Tibial nerve (tissue), 4 donors: ENCODE measurements around the gene NCR2.

ENCODE experiments used
- CTCF ChIP-seq, 5 experiments: fragments of 200-600 bp in 3 of 5; fragments of 450-650 bp in 2 of 5; sonication (generic) in 3 of 5; IDR thresholded peaks; one replicate each; pipeline ENCODE4 v1.5.1; 2016 to 2019; ENCODE audit warnings: antibody characterized with exemption in 5 of 5, mild to moderate bottlenecking in 3 of 5, moderate library complexity in 2 of 5
- EP300 ChIP-seq, 2 donors: sonication (generic); formaldehyde crosslinking; IDR thresholded peaks; one replicate each; pipeline ENCODE4 v1.6.1; 2017; ENCODE audit warnings: antibody characterized with exemption in 2 of 2, mild to moderate bottlenecking in 1 of 2
- POLR2A ChIP-seq, 2 donors: fragments of 450-650 bp; IDR thresholded peaks; one replicate each; pipeline ENCODE4 v1.6.1; 2017; ENCODE audit warnings: antibody characterized with exemption in 2 of 2, mild to moderate bottlenecking in 2 of 2, moderate library complexity in 2 of 2

GRCh38 chr6:41370488-41371111 lies 35.2 kb downstream of the NCR2 start:
- TF ChIP-seq CTCF (IDR thresholded peaks at IDR 0.05) (no peak), POLR2A (IDR thresholded peaks at IDR 0.05) (no peak), EP300 (IDR thresholded peaks at IDR 0.05) (no peak)
